ENCODE results near the gene MTARC1.

Gene MTARC1

GRCh38 chr1:220786337-220787068, at the start of gene MTARC1:
Gene MTARC1, plus strand, starts transcription at chr1:220786913. Its CDS starts 32 bp downstream, at chr1:220786945.
- peak; percentile 94 for DNase-seq

- DNase-seq: no peak
These were observed 45.4 kb upstream of the MTARC1 start for GRCh38 chr1:220741349-220741748.

- DNase-seq: no peak
These were observed 44.9 kb upstream of the MTARC1 start for GRCh38 chr1:220741825-220742224.

GRCh38 chr1:220742520-220742919, 44.2 kb upstream of the MTARC1 start:
- DNase-seq: no peak

GRCh38 chr1:220746851-220747250, 39.9 kb upstream of the MTARC1 start:
- no peak for DNase-seq

GRCh38 chr1:220747437-220748088, 39.1 kb upstream of the MTARC1 start:
- DNase-seq: no peak

GRCh38 chr1:220748089-220748934, 38.4 kb upstream of the MTARC1 start, which contains the start of gene MTARC2:
Gene MTARC2, plus strand, starts transcription at chr1:220748322. Its CDS starts 210 bp downstream, at chr1:220748532.
- peak; percentile 69 for DNase-seq

- no peak for DNase-seq
These were observed 37.8 kb upstream of the MTARC1 start for GRCh38 chr1:220748936-220749335.

- DNase-seq: no peak
These were observed 36.6 kb upstream of the MTARC1 start for GRCh38 chr1:220750131-220750515.

- no peak for DNase-seq
These were observed 35.6 kb upstream of the MTARC1 start for GRCh38 chr1:220751111-220751510.

GRCh38 chr1:220754212-220754917, 32.3 kb upstream of the MTARC1 start:
- DNase-seq: no peak

- DNase-seq: no peak
These were observed 31.8 kb upstream of the MTARC1 start for GRCh38 chr1:220754918-220755295.

- no peak for DNase-seq
These were observed 31.4 kb upstream of the MTARC1 start for GRCh38 chr1:220755309-220755708.

- DNase-seq: no peak
These were observed 29.3 kb upstream of the MTARC1 start for GRCh38 chr1:220757441-220757840.

GRCh38 chr1:220759147-220759546, 27.6 kb upstream of the MTARC1 start:
- no peak for DNase-seq

GRCh38 chr1:220761688-220762427, 24.9 kb upstream of the MTARC1 start:
- DNase-seq: no peak

GRCh38 chr1:220764757-220765156, 22.0 kb upstream of the MTARC1 start:
- no peak for DNase-seq

GRCh38 chr1:220767312-220768125, 19.2 kb upstream of the MTARC1 start:
- no peak for DNase-seq

GRCh38 chr1:220768126-220768601, 18.5 kb upstream of the MTARC1 start:
- no peak for DNase-seq

GRCh38 chr1:220769205-220769604, 17.5 kb upstream of the MTARC1 start:
- no peak for DNase-seq
